WTC11 (cell line): Measurements from ENCODE around the gene PIK3CB.

Experiments
- KAT7 ChIP-seq: sonication (generic); formaldehyde crosslinking; IDR thresholded peaks from 2 replicates; pipeline ENCODE4 v1.8.1; 2023; ENCODE audit warnings: missing genetic modification reagents, mild to moderate bottlenecking, borderline replicate concordance
- NR3C1 ChIP-seq: sonication (generic); formaldehyde crosslinking; conservative IDR thresholded peaks from 2 replicates; pipeline ENCODE4 v1.8.1; 2023; ENCODE audit warnings: low read depth, mild to moderate bottlenecking, missing genetic modification reagents
- RELA ChIP-seq: sonication (generic); formaldehyde crosslinking; IDR thresholded peaks from 2 replicates; pipeline ENCODE4 v1.8.1; 2022; ENCODE audit warnings: missing genetic modification reagents, mild to moderate bottlenecking, borderline replicate concordance

DNA sequence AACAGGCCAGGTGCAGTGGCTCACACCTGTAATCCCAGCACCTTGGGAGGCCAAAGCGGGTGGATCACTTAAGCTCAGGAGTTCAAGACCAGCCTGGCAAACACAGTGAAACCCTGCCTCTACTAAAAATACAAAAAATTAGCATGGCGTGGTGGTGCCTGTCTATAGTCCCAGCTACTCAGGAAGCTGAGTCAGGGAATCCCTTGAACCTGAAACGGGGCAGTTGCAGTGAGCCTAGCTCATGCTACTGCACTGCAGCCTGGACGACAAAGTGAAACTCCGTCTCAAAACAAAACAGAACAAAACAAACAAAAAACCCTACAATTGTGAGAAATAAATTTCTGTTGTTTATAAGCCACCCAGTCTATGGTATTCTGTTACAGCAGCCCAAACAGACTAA lies 94.7 kb downstream of the PIK3CB start:
- no peak for TF ChIP-seq RELA
- no peak for TF ChIP-seq KAT7 (CRISPR knock-in tag)
- TF ChIP-seq NR3C1 (CRISPR knock-in tag): no peak
